HG03280 (cell line): ENCODE results near the gene TOP1.

ENCODE experiments used
- ATAC-seq: cut with Tn5 transposase; IDR thresholded peaks from one replicate; pipeline ENCODE4 v1.9.1; 2021; ENCODE audit warnings: mild to moderate bottlenecking, moderate library complexity; ENCODE audit not compliant: unreplicated experiment

Gene TOP1

GRCh38 chr20:41054070-41054846, 25.6 kb downstream of the TOP1 start:
- no peak for ATAC-seq

DNA sequence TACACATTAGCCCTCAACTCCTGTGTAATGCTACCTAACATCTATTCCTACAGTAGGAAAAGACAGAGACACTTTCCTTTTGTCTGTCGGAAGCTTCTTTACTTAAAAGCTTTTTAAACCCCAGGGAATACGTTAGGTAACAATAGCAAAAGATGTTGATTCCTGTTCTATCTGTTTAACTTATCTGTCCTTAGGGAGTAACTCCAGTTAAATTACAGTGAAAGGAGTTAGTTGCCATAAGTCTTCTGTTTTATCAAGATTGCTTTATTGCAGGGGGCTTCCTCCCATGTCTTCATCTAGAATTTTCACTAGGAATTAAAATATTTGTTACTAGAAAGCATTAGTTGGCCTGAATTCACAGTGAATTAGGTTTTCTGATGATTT, 26.2 kb downstream of the TOP1 start:
- no peak for ATAC-seq

GRCh38 chr20:41055679-41056078, 27.1 kb downstream of the TOP1 start:
- no peak for ATAC-seq

DNA sequence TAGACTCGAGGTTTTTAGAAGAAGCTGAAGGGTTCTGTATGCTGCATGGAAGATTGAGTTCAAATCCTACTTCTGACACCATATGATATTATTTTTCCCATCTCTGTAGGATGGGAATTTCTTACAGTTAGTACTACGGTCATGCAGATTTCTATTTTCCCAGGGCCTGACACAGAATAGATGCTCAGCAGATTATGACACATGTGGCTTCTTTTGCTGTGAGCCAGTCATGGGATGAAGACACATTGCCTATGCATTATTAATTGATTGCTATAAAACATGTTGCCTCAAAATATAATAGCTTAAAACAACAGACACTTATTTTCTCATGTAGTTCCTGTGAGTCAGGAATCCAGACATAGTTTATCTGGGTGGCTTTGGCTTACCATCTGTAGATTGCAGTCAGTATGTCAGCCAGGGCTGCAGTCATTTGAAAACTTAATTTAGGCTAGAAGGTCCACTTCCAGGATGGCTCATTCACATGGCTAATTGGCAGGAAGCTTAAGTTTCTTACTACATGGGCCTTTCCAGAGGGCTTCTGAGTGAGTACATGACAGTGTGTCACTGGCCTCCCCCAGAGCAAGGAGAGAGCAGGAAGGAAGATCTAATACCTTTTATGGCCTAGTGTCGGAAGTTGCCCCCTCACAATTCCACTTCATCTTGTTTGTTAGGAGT, 29.5 kb downstream of the TOP1 start:
- ATAC-seq = no peak

GRCh38 chr20:41058674-41059635, 30.3 kb downstream of the TOP1 start:
- no peak for ATAC-seq

DNA sequence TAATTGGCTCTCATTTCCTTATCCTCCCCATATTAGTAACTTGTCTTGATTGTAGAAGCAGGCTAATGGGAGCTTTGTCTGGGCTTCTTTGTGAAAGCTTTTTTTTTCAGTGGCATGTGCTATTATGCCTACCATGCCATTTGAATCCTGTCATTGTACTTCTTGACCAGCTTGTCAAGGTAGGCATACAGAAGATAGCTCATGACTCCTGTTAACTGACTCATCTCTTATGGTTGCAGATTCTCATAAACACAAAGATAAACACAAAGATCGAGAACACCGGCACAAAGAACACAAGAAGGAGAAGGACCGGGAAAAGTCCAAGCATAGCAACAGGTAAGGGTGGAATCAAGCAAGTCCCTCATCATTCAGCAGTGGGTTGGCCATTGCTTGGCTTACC, 32.5 kb downstream of the TOP1 start:
- no peak for ATAC-seq

DNA sequence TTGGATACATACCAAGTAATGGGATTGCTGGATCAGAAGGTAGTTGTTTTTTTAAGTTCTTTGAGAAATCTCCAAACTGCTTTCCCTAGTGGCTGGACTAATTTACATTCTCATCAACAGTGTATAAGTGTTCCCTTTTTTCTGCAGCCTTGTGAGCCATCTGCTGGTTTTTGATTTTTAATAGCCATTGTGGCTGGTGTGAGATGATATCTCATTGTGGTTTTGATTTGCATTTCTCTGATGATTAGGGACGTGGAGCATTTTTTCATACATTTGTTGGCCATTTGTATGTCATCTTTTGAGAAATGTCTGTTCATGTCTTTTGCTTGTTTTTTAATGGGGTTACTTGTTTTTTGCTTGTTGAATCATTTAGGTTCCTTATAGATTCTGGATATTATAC, 34.8 kb downstream of the TOP1 start:
- no peak for ATAC-seq

DNA sequence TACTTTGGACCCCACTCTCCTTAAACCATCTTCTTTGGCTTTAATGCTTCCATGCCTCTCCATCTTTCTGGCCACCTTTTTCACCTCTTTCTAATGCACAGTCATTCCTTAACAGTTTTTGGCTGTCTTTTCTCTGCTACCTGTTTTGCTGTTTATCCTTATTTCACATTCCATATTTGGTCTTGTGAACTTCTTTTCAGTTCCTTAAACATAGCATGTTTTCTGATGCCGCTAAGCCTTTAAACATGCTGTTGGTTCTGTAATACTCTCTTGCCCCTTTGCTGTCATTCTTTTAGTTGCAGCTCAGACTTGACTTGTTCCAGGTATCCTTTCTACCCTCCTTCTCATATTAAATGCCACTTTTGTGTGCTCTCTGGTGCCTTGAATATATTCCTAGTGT, 35.8 kb downstream of the TOP1 start:
- no peak for ATAC-seq

- no peak for ATAC-seq
Measured at GRCh38 chr20:41065716-41066115, 37.1 kb downstream of the TOP1 start.

DNA sequence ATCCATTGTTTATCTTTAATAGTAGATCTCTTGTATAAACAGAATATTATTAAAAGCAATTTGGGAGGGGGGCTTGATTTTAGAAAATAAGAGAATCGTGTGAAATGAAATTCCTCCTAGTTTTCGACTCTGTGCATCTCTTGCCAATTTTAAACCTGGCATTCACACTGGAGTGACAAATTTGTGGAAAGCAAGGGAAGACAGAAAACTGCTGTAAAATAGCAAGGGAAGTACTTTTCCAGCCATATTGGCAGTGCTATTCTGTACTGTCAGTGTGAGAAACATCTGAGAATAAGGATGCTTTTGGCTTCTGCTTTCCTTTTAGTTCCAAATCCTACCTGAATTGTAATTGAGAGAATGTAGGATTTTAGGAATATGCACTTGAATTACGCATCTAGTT, 40.2 kb downstream of the TOP1 start:
- ATAC-seq = no peak

DNA sequence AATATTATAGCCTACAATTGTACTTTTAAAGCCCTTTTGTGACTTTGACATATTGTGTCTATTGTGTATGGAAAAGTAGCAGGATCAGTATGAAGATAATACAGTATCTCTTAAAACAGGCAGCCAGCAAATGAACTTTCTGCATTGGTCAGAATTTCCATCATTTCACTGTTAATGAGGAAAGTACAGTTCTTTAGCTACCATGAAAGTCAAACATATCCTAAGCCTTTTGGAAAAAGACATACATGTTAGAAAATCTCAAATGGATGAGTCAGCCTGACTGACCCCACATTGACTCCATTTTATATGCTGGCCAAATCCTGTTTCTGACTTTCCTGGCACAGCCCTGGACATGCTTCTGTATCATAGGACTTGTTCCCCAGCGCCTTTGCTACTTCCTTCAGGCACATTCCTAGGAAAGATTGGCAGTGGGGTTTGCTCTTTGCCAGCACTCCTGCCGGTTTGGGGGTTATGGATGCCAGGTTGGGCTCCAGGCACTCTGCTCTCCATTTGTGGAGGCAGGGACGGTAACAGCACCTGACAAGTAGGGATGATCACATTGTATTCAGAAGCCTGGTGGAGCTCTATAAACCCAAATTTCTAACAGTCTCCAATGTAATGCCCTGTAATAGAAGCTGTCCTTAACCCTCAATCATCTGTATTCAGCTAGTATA, 43.7 kb downstream of the TOP1 start:
- no peak for ATAC-seq

- no peak for ATAC-seq
Measured at GRCh38 chr20:41072915-41073314, 44.3 kb downstream of the TOP1 start.

GRCh38 chr20:41074441-41074840, 45.8 kb downstream of the TOP1 start:
- no peak for ATAC-seq

GRCh38 chr20:41076776-41077175, 48.2 kb downstream of the TOP1 start:
- no peak for ATAC-seq

DNA sequence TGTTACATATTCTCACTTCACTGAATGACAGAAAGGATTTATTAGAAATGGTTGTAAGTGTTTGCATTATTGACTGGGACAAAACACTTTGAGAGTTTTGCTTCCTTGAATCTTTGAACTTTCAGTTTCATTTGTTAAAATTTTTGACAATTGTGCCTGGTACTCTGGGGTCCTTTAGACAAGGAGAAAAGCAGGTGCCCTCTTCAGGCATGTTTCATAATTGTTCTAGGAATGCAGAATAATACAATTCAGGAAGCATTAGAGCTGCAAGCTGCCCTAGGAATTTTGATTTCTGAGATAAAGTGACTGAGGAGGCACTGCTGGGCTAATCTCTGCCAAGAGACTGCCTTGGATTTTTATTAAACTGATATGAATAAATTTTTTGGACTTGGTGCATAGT, 49.7 kb downstream of the TOP1 start:
- ATAC-seq = no peak

GRCh38 chr20:41079066-41079465, 50.4 kb downstream of the TOP1 start:
- no peak for ATAC-seq

GRCh38 chr20:41080866-41081265, 52.2 kb downstream of the TOP1 start:
- no peak for ATAC-seq

DNA sequence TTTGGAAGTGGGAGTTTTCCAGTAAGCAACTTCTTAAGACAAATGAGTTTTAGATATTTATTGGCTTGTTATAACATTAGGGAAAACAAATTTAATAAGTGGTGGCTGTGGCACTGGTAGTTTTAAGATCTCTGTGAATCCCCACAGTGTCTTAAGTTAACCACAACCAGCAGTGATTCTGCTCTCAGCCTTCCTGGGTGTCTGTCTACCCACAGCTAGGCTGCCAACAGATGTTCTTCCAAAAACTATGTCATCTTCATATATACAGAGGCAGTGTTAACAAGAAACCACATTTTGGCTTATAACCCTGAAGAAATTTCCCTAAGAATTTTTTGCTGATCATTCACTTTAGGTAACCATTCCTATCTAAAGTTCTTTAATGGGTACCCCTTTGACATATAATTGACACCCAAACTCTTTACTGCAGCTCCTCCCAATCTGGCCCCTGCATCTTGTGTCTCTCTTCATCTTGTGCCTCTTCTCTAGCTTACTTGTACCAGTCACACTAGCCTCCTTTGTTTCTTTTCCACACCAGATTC, 52.7 kb downstream of the TOP1 start:
- no peak for ATAC-seq

DNA sequence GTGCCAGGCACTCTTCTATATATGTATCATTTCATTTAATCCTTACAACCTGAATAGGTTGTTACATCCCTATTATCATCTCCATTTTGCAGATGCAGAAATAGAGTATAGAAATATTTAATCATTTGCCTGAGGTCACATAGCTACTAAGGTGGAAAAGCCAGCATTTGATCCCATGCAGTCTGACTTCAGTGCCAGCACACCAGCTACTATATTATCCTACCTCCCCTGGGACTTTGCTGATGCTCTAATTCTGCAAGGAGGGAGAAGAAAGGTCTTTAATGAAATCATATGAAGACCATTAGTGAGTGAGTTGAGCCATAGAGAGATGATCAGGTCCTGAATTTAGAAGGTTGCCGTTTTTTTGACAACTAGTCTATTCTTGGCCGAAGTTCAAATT, 53.7 kb downstream of the TOP1 start:
- ATAC-seq = no peak

DNA sequence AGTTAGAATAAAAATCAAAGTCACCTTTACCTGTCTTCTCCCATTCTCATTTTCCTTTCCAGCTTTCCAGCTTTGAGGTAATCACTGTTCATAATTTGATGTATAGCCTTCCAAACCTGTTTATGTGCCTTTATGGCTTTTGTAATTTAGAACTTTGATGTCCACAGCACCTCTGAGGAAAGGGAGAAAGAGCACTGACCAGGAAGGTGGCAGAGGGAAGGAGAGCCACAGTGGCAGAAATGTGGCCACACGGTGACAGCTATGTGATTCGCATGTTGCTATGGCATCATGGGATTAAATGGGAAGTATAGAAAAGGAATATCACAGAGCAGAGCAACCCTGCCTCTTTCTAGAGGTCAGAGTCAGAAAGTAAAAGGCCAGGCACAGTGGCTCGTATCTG, 57.0 kb downstream of the TOP1 start:
- ATAC-seq = no peak
